HCT116 (cell line): ENCODE results near the gene TMCC1. TPM values are rescaled to one million over a fixed set of nuclear protein-coding genes. Genes with fewer than 3 reads are reported as not detected.

ENCODE experiments used
- ATAC-seq: fragments of 200-7000 bp; cut with Tn5 transposase; 2 replicates; pipeline ENCODE4 v1.9.1; 2020; ENCODE audit warnings: mild to moderate bottlenecking, moderate library complexity
- BruUV-seq: library from RNA; stranded (reverse); fragments of 400-500 nt; replicated peaks from 2 replicates; lab custom pipeline; 2021; lab: Mats Ljungman, UMichigan
- CTCF ChIA-PET: fragments of 300-600 bp; sonication (Branson Sonifier 250); formaldehyde crosslinking; loops from one replicate; lab custom pipeline; 2021; ENCODE audit warnings: antibody characterized with exemption; lab: Charles Lee
- POLR2A ChIA-PET: fragments of 300-600, 350-600 bp; sonication (Branson Sonifier 250); formaldehyde crosslinking; loops from one replicate; lab custom pipeline; 2021; ENCODE audit warnings: antibody characterized with exemption; lab: Charles Lee
- RAD21 ChIA-PET, 2 experiments: fragments of 300-600 bp; sonication (Branson Sonifier 250); formaldehyde crosslinking; loops; one replicate each; lab custom pipeline; 2023; ENCODE audit warnings: low total read pairs in 2 of 2; ENCODE audit not compliant: uncharacterized antibody in 2 of 2, unreplicated experiment in 2 of 2, low non-redundant PET in 1 of 2; lab: Charles Lee
- DNase-seq: peaks from one replicate; pipeline ENCODE4 v3.0.0-alpha.2; 2010; ENCODE audit warnings: low read depth, low spot score
- H2AFZ ChIP-seq: fragments of 200-600 bp; shearing (Covaris generic), sonication (generic); 2 replicates; pipeline ENCODE4 v1.6.1; 2017; ENCODE audit warnings: low read depth, mixed run types, mixed read lengths, antibody characterized with exemption, low read length; ENCODE audit not compliant: poor library complexity, severe bottlenecking
- H3K27ac ChIP-seq: 2 replicates; pipeline ENCODE4 v1.5.1; 2012; ENCODE audit warnings: low read depth, low read length
- H3K27me3 ChIP-seq: fragments of 200-600 bp; sonication (generic); 2 replicates; pipeline ENCODE4 v1.6.1; 2016; ENCODE audit warnings: mixed run types, low read length, mixed read lengths; ENCODE audit not compliant: insufficient read depth
- H3K36me3 ChIP-seq, 2 experiments: fragments of 200-500 bp in 1 of 2; fragments of 200-600 bp in 1 of 2; sonication (Bioruptor generic) in 1 of 2; sonication (generic) in 1 of 2; 2 replicates each; pipeline versions ENCODE4 v1.5.1 to v1.6.1; 2014 to 2016; ENCODE audit warnings: low read length in 2 of 2, inconsistent platforms in 1 of 2, mixed read lengths in 1 of 2, mixed run types in 1 of 2; ENCODE audit not compliant: insufficient read depth in 2 of 2, control insufficient read depth in 1 of 2
- H3K4me1 ChIP-seq, 2 experiments: fragments of 200-600 bp in 1 of 2; sonication (generic) in 1 of 2; 2 replicates each; pipeline versions ENCODE4 v1.5.1 to v1.6.1; 2012 to 2017; ENCODE audit warnings: low read length in 2 of 2, inconsistent platforms in 1 of 2, mild to moderate bottlenecking in 1 of 2, mixed read lengths in 1 of 2, mixed run types in 1 of 2, moderate library complexity in 1 of 2; ENCODE audit not compliant: insufficient read depth in 2 of 2, control insufficient read depth in 1 of 2
- H3K4me2 ChIP-seq: fragments of 200-600 bp; sonication (generic); 2 replicates; pipeline ENCODE4 v1.6.1; 2017; ENCODE audit warnings: mixed run types, low read length, mixed read lengths
- H3K4me3 ChIP-seq, 2 experiments: fragments of 200-600 bp in 1 of 2; sonication (generic) in 1 of 2; replicated peaks in 1 of 2; 2 replicates each; pipeline ENCODE4 v1.5.1; 2011 to 2016; ENCODE audit warnings: low read length in 2 of 2, control low read depth in 1 of 2, low read depth in 1 of 2, mild to moderate bottlenecking in 1 of 2, mixed read lengths in 1 of 2, mixed run types in 1 of 2
- H3K79me2 ChIP-seq: fragments of 200-600 bp; sonication (generic); 2 replicates; pipeline ENCODE4 v1.6.1; 2017; ENCODE audit warnings: mild to moderate bottlenecking, mixed run types, low read length, moderate library complexity, mixed read lengths; ENCODE audit not compliant: insufficient read depth
- H3K9ac ChIP-seq: fragments of 200-600 bp; sonication (generic); 2 replicates; pipeline ENCODE4 v1.6.1; 2016; ENCODE audit warnings: low read length, mixed read lengths
- H3K9me2 ChIP-seq: fragments of 200-600 bp; sonication (generic), shearing (Covaris generic); 2 replicates; pipeline ENCODE4 v1.6.1; 2017; ENCODE audit warnings: mixed run types, mild to moderate bottlenecking, moderate library complexity; ENCODE audit not compliant: insufficient read depth
- H3K9me3 ChIP-seq, 2 experiments: fragments of 200-500 bp in 1 of 2; fragments of 200-600 bp in 1 of 2; sonication (Bioruptor generic) in 1 of 2; sonication (generic) in 1 of 2; 2 replicates each; pipeline ENCODE4 v1.6.1; 2014 to 2017; ENCODE audit warnings: low read length in 2 of 2, mixed read lengths in 2 of 2, inconsistent platforms in 1 of 2, low read depth in 1 of 2, mild to moderate bottlenecking in 1 of 2, mixed run types in 1 of 2, moderate library complexity in 1 of 2; ENCODE audit not compliant: control insufficient read depth in 1 of 2, insufficient read depth in 1 of 2
- H4K20me1 ChIP-seq: fragments of 200-600 bp; sonication (generic), shearing (Covaris generic); 2 replicates; pipeline ENCODE4 v1.6.1; 2017; ENCODE audit warnings: mixed run types, mild to moderate bottlenecking, moderate library complexity; ENCODE audit not compliant: insufficient read depth
- EGR1 ChIP-seq: IDR thresholded peaks from 2 replicates; pipeline ENCODE4 v1.6.1; 2012; ENCODE audit warnings: low read depth
- EZH2phosphoT487 ChIP-seq: fragments of 200-600 bp; IDR thresholded peaks from 2 replicates; pipeline ENCODE4 v1.6.1; 2018; ENCODE audit warnings: antibody characterized with exemption, borderline replicate concordance
- SP1 ChIP-seq: IDR thresholded peaks from 2 replicates; pipeline ENCODE4 v1.6.1; 2012; ENCODE audit warnings: low read depth
- YY1 ChIP-seq: IDR thresholded peaks from 2 replicates; pipeline ENCODE4 v1.6.1; 2011; ENCODE audit warnings: low read length, low read depth, moderate library complexity, mild to moderate bottlenecking; ENCODE audit not compliant: insufficient replicate concordance; ENCODE audit errors: extremely low read depth
- ZNF274 ChIP-seq: fragments of 200-500 bp; sonication (Bioruptor generic); IDR thresholded peaks from 2 replicates; pipeline ENCODE4 v1.6.1; 2014; ENCODE audit warnings: mild to moderate bottlenecking, low read depth, low read length, inconsistent platforms
- intact Hi-C: fragments of 100-400 bp; cut with micrococcal nuclease; formaldehyde crosslinking; loops from 2 replicates; pipeline ENCODE4 v1.10.0; 2022
- total RNA-seq: library from RNA; stranded (reverse); gene quantifications from one replicate; pipeline ENCODE4 v1.2.1, GENCODE V29; 2021; ENCODE audit not compliant: unreplicated experiment
- TF ChIP-seq, protein P1 (sequence below), 3 experiments: fragments of 200-600 bp in 1 of 3; sonication (generic) in 1 of 3; IDR thresholded peaks in 2 of 3; conservative IDR thresholded peaks in 1 of 3; 2 replicates each; pipeline ENCODE4 v1.5.1; 2012 to 2017; ENCODE audit warnings: low read depth in 2 of 3, low read length in 2 of 3, antibody characterized with exemption in 1 of 3, borderline replicate concordance in 1 of 3, control low read depth in 1 of 3, mild to moderate bottlenecking in 1 of 3, mixed read lengths in 1 of 3, mixed run types in 1 of 3, moderate library complexity in 1 of 3; ENCODE audit not compliant: insufficient read depth in 1 of 3
- TF ChIP-seq, protein P2 (sequence below): IDR thresholded peaks from 2 replicates; pipeline ENCODE4 v1.6.1; 2012

Gene TMCC1
- total RNA-seq, 1 experiment from 2014 or later: 32.5 TPM

DNA sequence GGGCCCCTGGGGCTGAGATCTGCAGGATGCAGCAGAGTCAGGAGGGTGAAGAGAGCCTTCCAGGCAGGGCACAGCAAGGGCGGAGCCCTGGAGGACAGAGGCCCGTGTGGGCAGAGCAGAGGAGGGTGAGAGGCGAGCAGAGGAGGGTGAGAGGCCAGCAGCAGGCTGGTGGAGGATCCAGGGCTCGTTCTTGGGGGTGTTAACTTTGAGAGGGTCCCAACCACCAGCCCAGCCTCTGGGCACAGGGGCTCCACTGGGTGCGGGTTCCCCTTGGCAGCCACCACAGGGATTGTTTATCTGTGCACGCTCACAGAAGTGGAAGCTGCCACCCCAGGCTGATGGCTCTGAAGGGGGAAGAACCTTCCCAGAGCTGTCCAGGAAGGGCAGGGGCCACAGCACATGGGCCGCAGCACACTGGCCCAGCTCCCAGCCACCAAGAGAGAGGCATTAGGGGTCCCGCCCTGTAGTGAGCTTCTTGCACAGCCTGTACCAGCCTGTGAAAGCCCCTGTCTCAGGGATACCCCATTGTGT, 277.7 kb downstream of the TMCC1 start:
- no peak overlapping the region for H3K27ac ChIP-seq
- no peaks in the 10 kb centered on the region for H4K20me1 ChIP-seq
- intact Hi-C loops: no loop called here
- ChIA-PET RAD21 (no interaction called here), CTCF (no interaction called here), POLR2A (no interaction called here)
- H3K4me1 ChIP-seq: peaks cover 3 to 27% of the 10 kb centered on the region in 2 experiments; a peak in 2 of 4 replicates
- TF ChIP-seq EGR1 (no peak), EZH2phosphoT487 (no peak), YY1 (no peak), ZNF274 (no peak), SP1 (no peak)
- TF ChIP-seq, protein P1, sequence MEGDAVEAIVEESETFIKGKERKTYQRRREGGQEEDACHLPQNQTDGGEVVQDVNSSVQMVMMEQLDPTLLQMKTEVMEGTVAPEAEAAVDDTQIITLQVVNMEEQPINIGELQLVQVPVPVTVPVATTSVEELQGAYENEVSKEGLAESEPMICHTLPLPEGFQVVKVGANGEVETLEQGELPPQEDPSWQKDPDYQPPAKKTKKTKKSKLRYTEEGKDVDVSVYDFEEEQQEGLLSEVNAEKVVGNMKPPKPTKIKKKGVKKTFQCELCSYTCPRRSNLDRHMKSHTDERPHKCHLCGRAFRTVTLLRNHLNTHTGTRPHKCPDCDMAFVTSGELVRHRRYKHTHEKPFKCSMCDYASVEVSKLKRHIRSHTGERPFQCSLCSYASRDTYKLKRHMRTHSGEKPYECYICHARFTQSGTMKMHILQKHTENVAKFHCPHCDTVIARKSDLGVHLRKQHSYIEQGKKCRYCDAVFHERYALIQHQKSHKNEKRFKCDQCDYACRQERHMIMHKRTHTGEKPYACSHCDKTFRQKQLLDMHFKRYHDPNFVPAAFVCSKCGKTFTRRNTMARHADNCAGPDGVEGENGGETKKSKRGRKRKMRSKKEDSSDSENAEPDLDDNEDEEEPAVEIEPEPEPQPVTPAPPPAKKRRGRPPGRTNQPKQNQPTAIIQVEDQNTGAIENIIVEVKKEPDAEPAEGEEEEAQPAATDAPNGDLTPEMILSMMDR (IDR thresholded peaks at IDR 0.05 in 2 of 3, conservative IDR thresholded peaks at IDR 0.05 in 1 of 3; ENCODE audit: borderline replicate concordance in 1 of 3, insufficient read depth in 1 of 3, low read depth in 2 of 3, low read length in 2 of 3): no peak
- TF ChIP-seq, protein P2, sequence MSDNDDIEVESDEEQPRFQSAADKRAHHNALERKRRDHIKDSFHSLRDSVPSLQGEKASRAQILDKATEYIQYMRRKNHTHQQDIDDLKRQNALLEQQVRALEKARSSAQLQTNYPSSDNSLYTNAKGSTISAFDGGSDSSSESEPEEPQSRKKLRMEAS: no peak
- H3K36me3 ChIP-seq: no peaks in the 10 kb centered on the region
- H3K9me3 ChIP-seq: no peaks in the 10 kb centered on the region
- DNase-seq (no peak), ATAC-seq (0 out of 2 replicates have a peak, but pooled peaks have one; percentile 20)
- no peak overlapping the region for H2AFZ ChIP-seq
- no peak overlapping the region for H3K4me3 ChIP-seq
- no peak overlapping the region for H3K9ac ChIP-seq
- no peak overlapping the region for H3K4me2 ChIP-seq
- no peaks in the 10 kb centered on the region for H3K27me3 ChIP-seq
- H3K79me2 ChIP-seq: no peaks in the 10 kb centered on the region
- H3K9me2 ChIP-seq: no peaks in the 10 kb centered on the region
- no TSS peak for BruUV-seq
